GM21737 (cell line): ENCODE data around the gene KCTD17.

Source experiments
- ATAC-seq: cut with Tn5 transposase; IDR thresholded peaks from one replicate; pipeline ENCODE4 v1.9.1; 2021; ENCODE audit warnings: mild to moderate bottlenecking, moderate library complexity; ENCODE audit not compliant: unreplicated experiment

The KCTD17 gene

GRCh38 chr22:37072673-37073072, 21.1 kb downstream of the KCTD17 start:
- ATAC-seq = no peak

- ATAC-seq = no peak
These were observed 23.0 kb downstream of the KCTD17 start for GRCh38 chr22:37074537-37074936.

GRCh38 chr22:37075046-37075445, 23.5 kb downstream of the KCTD17 start:
- ATAC-seq = no peak

- ATAC-seq = no peak
These were observed 24.4 kb downstream of the KCTD17 start for GRCh38 chr22:37075822-37076433.

- ATAC-seq = no peak
These were observed 26.4 kb downstream of the KCTD17 start for GRCh38 chr22:37077802-37078448.

GRCh38 chr22:37079158-37079557, 27.6 kb downstream of the KCTD17 start:
- ATAC-seq = no peak

- no peak for ATAC-seq
These were observed 28.2 kb downstream of the KCTD17 start for GRCh38 chr22:37079668-37080171.

GRCh38 chr22:37080438-37080837, 28.9 kb downstream of the KCTD17 start:
- ATAC-seq = no peak

GRCh38 chr22:37080838-37081237, 29.3 kb downstream of the KCTD17 start:
- no peak for ATAC-seq

GRCh38 chr22:37082251-37082873, 30.8 kb downstream of the KCTD17 start:
- no peak for ATAC-seq

- ATAC-seq = no peak
These were observed 32.4 kb downstream of the KCTD17 start for GRCh38 chr22:37083914-37084313.

GRCh38 chr22:37084385-37084784, 32.8 kb downstream of the KCTD17 start:
- no peak for ATAC-seq

GRCh38 chr22:37086184-37086583, 34.6 kb downstream of the KCTD17 start:
- ATAC-seq = no peak

GRCh38 chr22:37088108-37088605, 36.6 kb downstream of the KCTD17 start:
- no peak for ATAC-seq

GRCh38 chr22:37088750-37089408, 37.3 kb downstream of the KCTD17 start:
- ATAC-seq = no peak

GRCh38 chr22:37089434-37089833, 37.9 kb downstream of the KCTD17 start:
- ATAC-seq = no peak

GRCh38 chr22:37090920-37091695, 39.6 kb downstream of the KCTD17 start:
- ATAC-seq = no peak

GRCh38 chr22:37091994-37092393, 40.5 kb downstream of the KCTD17 start:
- ATAC-seq = no peak

- no peak for ATAC-seq
These were observed 41.5 kb downstream of the KCTD17 start for GRCh38 chr22:37092997-37093396.

- no peak for ATAC-seq
These were observed 42.7 kb downstream of the KCTD17 start for GRCh38 chr22:37094239-37094638.

- ATAC-seq = no peak
These were observed 43.6 kb downstream of the KCTD17 start for GRCh38 chr22:37095113-37095512.
